NCI-H345 treated with DMSO at 0.1 percent for 48 hours (cell line): Measurements from ENCODE around the gene TMEM139.
"Not testable (repeated sequence)": the region's sequence is repeated elsewhere in the genome, so short reads cannot be mapped to it uniquely, and the experiment has no call there.

Source experiments
- DNase-seq: peaks from one replicate; lab custom pipeline; 2025; ENCODE audit not compliant: unreplicated experiment; lab: John Stamatoyannopoulos, UW

TMEM139 gene

DNA sequence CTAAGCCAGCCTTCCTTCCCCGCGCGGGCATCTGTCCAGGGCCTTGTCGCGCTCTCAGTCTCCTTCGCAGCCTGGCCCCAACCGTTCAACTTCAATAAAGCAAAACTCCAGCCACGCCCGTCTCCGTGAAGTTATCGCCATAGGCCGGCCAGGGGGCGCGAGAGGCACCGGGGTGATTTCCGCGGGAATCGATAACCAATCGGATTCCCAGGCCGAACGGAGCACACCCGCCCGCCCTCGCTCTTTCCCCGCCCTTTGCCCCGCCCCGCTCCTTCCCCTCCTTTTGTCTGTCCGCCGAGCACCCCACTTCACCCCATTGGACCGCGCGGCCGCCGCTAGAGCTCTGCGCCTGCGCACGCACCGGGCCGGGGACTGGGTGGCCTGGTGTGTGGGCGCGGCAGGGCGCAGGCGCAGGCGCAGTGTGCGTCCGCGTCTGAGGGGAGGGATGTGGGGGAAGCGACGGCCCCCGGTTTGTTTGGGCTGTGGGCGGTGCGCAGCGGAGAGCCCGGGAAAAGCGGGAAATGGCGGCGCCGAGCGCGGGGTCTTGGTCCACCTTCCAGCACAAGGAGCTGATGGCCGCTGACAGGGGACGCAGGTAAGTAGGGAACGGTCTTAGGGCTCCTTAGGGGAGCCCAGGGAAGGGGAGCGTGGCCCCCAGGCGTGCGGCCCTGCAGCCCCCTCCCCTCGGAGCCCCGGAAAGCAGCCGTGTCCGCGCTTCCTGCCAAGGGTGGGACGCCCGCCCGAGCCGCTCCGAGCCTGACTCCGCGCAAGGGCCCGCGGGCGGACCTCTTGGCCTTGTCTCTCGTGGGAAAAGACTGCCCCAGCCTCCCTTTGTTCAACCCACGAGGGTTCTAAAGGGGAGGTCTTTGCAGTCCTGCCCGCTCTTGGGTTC lies 3.4 kb downstream of the TMEM139 start, which contains the start of gene CASP2:
TSS of gene CASP2 (plus strand) at position 417 of the 892 bp plus-strand sequence. CDS start at position 522, 105 bp downstream.
- DNase-seq, result peak; percentile 93

DNA sequence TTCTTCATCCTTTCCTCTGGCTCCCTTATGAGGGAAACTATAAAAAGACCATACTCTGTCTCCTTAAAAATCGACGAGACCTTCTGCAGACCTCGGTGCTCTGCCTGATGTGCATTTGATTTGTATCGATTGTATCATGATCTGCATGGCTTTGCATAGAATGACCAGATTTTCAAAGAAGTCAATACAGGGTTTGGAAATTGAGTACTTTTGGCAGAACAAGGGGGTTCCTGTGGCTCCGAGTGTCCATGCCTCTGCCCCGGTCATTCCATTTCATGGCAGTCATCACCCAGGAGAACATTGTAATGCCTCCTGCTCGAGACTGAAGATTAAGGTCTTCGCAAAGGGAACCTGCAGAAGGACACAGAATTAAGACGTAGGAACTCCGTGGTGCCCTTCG lies 4.1 kb downstream of the TMEM139 start:
- DNase-seq, result no peak

GRCh38 chr7:143289421-143289820 lies 4.7 kb downstream of the TMEM139 start:
- DNase-seq, result no peak

DNA sequence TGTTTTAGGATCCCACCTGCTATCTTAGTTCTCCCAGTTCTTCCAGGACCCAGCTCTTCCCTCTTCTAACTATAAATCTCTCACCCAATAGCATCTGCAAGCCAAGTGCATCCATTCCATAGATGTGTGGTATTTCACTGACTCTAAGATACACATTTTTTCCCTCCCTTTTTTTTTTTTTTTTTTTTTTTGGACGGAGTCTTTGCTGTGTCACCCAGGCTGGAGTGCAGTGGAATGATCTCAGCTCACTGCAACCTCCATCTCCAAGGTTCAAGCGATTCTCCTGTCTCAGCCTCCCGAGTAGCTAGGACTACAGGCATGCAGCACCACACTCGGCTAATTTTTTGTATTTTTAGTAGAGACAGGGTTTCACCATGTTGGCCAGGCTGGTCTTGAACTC lies 5.1 kb downstream of the TMEM139 start:
- not testable (repeated sequence) for DNase-seq

GRCh38 chr7:143290293-143290692 lies 5.5 kb downstream of the TMEM139 start:
- no peak for DNase-seq

GRCh38 chr7:143292876-143293275 lies 8.1 kb downstream of the TMEM139 start:
- no peak for DNase-seq

DNA sequence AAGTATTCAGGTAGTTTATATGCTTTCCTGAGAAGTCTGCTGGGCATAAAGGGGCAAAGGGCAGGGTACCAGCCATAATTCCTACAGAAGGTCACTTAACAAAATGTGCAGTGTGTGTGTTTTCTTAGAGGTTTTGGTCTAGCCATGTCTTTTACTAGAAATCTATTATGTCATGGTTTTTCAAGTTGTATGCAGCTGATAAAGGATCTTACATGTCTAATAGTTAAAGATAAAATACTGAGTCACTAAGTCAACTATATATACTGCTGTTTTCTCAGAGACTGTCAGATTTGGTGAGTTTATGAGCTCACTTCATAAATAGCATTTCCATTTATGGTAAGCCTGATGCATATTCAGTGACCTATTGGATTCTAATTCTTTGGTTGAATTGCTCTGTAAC lies 11.1 kb downstream of the TMEM139 start:
- DNase-seq, result no peak

GRCh38 chr7:143296686-143297085 lies 11.9 kb downstream of the TMEM139 start:
- no peak for DNase-seq

DNA sequence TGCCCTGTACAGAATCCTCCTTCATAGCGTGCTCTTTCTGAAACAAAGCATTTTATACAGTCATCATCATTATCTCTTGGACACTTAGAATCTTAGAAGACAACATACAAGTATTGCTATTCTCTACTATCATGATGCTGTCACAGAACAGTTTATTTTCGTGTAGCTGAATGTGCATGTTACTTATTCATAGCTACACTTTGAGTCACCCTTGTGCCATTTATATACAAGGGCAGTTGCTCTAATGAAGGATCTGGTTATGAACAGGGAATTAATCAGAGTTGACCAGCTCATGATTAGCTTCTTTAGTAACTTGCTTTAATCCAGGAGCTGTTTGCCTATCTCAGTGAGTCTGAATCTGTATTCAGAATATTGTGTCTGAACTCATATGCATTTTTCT lies 14.6 kb downstream of the TMEM139 start:
- no peak for DNase-seq

DNA sequence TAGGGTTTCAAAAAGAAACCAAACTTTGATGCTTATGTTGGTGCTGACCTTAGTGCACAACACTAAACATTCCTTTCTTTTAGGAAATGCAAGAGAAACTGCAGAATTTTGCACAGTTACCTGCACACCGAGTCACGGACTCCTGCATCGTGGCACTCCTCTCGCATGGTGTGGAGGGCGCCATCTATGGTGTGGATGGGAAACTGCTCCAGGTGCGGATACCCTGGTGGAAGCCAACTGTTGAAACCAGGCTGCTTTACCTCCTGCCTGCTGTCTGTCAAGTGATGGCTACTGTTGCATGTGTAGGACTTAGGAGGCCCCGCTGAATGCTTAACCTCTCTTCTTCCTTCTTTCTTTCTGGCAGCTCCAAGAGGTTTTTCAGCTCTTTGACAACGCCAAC lies 15.1 kb downstream of the TMEM139 start:
- no peak for DNase-seq

DNA sequence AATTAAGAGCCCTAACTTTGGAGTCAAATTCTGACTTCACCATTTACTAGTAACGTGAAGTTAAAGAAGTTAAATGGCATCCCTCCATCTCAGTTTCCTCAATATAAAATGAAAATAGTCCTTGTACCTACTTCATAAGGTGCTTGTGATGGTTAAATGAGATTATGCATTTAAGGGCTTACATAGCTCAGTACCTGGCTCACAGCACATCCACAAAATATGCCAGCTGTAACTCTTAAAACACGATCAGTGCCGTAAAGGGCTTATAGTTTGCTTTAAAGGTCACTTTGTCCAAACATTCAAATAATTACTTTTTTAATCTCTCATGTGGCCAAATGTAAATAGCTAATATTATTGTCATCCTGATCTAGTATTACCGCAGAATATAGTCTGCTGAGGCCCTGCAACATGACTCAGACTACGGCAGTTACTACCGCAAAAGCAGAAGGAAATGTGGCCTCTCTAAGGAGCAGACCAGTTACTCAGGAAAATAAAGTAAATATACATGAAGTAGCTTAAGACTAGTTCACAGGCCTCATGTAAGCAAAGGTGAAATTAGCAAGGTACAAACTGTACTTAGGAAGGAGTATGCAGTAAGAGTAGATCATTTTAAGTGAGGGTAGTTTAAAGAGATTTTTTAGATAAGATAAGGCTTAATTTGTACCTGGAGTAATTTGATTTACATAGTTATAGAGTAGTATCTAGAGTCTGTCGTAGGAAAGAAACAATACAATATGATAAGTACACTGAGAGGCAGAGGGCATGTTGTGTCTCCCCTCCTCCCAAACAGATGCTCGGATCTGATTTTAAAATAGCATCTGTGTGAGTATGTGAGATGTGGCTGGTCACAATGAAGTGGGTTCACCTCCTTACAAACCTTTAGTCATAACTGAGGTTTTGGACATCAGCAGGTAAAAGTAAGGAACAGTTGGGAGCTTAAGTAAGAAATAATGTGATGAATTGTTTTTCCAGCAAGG lies 16.5 kb downstream of the TMEM139 start:
- no peak for DNase-seq

GRCh38 chr7:143303733-143304132 lies 19.0 kb downstream of the TMEM139 start:
- no peak for DNase-seq

DNA sequence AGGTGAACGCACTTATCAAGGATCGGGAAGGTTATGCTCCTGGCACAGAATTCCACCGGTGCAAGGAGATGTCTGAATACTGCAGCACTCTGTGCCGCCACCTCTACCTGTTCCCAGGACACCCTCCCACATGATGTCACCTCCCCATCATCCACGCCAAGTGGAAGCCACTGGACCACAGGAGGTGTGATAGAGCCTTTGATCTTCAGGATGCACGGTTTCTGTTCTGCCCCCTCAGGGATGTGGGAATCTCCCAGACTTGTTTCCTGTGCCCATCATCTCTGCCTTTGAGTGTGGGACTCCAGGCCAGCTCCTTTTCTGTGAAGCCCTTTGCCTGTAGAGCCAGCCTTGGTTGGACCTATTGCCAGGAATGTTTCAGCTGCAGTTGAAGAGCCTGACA lies 20.2 kb downstream of the TMEM139 start:
- DNase-seq, result no peak

DNA sequence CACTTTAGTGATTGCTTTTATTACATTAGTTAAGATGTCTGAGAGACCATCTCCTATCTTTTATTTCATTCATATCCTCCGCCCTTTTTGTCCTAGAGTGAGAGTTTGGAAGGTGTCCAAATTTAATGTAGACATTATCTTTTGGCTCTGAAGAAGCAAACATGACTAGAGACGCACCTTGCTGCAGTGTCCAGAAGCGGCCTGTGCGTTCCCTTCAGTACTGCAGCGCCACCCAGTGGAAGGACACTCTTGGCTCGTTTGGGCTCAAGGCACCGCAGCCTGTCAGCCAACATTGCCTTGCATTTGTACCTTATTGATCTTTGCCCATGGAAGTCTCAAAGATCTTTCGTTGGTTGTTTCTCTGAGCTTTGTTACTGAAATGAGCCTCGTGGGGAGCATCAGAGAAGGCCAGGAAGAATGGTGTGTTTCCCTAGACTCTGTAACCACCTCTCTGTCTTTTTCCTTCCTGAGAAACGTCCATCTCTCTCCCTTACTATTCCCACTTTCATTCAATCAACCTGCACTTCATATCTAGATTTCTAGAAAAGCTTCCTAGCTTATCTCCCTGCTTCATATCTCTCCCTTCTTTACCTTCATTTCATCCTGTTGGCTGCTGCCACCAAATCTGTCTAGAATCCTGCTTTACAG lies 20.8 kb downstream of the TMEM139 start:
- DNase-seq, result no peak

- no peak for DNase-seq
Observed at GRCh38 chr7:143308632-143309031, 23.9 kb downstream of the TMEM139 start.

DNA sequence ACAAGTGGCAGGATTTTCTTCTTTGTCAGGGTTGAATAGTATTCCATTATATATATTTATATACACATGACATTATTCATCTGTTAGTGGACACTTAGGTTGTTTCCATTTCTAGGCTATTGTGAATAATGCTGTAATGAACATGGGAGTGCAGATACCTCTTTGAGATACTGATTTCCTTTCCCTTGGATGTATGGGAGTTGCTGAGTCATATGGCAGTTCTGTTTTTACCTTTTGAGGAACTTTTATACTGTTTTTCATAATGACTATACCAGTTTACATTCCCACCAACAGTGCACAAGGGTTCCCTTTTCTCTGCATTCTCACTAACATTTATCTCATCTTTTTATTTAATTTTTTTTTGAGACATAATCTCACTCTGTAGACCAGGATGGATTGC lies 29.4 kb downstream of the TMEM139 start:
- no peak for DNase-seq

DNA sequence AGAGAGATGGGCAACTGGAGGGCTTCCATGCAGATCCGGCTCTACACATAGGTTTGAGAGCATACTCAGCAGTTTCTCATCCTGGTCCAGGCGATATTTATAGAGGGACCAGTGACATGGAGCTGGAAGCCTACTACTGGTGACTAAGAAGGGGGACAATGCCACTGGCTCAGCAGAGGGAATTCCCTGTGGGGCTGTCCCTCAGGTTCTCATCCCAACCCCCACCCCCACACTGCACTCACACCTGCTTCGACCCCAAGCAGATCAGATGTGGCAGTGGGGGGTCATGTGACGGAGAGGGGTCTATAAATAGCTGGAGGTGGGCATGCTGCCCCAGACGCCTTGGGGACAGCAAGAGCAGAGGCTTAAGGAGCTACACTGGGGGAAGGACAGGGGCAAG lies 31.0 kb downstream of the TMEM139 start, which contains the start of gene CLCN1:
TSS of gene CLCN1 (plus strand) at position 336 of the 400 bp plus-strand sequence. CDS start 102 bp downstream, outside the sequence.
- DNase-seq, result no peak

GRCh38 chr7:143316492-143316891 lies 31.7 kb downstream of the TMEM139 start:
- DNase-seq, result no peak

DNA sequence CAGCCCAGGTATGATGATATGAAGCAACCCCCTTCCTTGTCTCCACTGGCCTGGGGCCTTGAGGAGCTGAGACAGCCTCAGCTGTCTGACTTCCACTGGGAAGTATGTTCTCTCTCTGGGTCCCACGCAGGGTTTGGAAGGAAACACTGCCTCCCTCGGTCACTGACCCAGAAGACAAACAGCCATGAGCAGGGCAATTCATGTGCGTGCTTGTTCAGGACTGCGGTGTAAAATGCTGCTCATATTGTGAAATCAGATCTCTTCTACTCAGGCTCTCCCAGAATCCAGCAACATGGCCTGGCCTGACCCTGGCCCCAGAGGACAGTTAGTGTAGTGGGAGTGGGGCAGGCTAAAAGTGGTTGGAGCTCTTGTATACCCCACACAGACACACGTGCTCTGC lies 33.9 kb downstream of the TMEM139 start:
- DNase-seq, result no peak

GRCh38 chr7:143320620-143321019 lies 35.9 kb downstream of the TMEM139 start:
- no peak for DNase-seq

DNA sequence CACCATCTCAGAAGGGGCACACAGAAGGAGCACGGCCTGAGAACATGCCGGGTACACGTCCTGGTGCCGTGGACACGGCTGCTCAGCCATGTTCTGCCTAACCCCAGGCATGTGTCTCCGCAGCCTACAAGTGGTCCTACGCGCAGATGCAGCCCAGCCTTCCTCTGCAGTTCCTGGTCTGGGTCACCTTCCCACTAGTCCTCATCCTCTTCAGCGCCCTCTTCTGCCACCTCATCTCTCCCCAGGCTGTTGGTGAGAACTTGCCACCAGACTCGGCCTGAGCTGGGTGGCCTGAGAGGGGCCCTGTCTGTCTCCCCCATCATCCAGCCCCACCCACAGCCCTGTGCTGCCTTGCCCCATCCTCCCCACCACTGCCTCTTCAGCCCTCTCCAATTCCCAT lies 36.5 kb downstream of the TMEM139 start:
- DNase-seq, result no peak
